ENCODE measurements around the gene SLC25A12. TPM values are rescaled to one million over a fixed set of nuclear protein-coding genes. Genes with fewer than 3 reads are reported as not detected.
A peak's percentile ranks its signal among the peaks of the same experiment; 100 is the strongest.
"Not testable (repeated sequence)": the region's sequence is repeated elsewhere in the genome, so short reads cannot be mapped to it uniquely, and the experiment has no call there.

The SLC25A12 gene
- total RNA-seq, 1 donor from 2014 or later, result 110 TPM

DNA sequence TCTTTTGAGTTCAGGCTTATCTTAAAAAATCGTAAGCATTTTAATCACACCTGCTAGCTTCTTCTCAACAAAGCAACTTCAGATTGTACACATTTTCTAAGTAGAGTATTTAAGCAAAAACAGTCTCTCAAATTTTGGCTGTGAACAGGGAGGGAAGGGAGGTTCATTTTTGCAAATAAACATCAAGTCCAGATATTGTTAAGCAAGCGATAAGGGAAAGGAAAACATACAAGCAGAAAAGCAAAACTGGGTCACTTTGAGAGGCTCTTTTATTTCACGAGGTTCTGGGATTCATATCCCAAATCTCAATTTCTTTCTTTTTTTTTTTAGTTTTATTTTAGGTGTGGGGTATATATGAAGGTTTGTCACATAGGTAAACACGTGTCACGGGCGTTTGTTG is 79.9 kb downstream of the SLC25A12 start:
- no peaks in the 10 kb centered on the region for H3K27me3 ChIP-seq (ENCODE audit: low read depth)
- peak overlapping the region; percentile 51 for H3K27ac ChIP-seq (replicated peaks)
- peaks cover 7% of the 10 kb centered on the region for H3K4me1 ChIP-seq
- peaks cover 26% of the 10 kb centered on the region for H3K36me3 ChIP-seq
- no peak for DNase-seq
- no peaks in the 10 kb centered on the region for H3K9me3 ChIP-seq (replicated peaks)
- intact Hi-C loops (cut with micrococcal nuclease), result loop anchor here (10.0 kb wide), 1 partner anchor 291 kb away; the partner anchor contains the start of gene DLX2
- TF ChIP-seq, protein P1, sequence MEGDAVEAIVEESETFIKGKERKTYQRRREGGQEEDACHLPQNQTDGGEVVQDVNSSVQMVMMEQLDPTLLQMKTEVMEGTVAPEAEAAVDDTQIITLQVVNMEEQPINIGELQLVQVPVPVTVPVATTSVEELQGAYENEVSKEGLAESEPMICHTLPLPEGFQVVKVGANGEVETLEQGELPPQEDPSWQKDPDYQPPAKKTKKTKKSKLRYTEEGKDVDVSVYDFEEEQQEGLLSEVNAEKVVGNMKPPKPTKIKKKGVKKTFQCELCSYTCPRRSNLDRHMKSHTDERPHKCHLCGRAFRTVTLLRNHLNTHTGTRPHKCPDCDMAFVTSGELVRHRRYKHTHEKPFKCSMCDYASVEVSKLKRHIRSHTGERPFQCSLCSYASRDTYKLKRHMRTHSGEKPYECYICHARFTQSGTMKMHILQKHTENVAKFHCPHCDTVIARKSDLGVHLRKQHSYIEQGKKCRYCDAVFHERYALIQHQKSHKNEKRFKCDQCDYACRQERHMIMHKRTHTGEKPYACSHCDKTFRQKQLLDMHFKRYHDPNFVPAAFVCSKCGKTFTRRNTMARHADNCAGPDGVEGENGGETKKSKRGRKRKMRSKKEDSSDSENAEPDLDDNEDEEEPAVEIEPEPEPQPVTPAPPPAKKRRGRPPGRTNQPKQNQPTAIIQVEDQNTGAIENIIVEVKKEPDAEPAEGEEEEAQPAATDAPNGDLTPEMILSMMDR (IDR thresholded peaks at IDR 0.05; ENCODE audit: borderline replicate concordance), result no peak
- no peak overlapping the region for H3K4me3 ChIP-seq

DNA sequence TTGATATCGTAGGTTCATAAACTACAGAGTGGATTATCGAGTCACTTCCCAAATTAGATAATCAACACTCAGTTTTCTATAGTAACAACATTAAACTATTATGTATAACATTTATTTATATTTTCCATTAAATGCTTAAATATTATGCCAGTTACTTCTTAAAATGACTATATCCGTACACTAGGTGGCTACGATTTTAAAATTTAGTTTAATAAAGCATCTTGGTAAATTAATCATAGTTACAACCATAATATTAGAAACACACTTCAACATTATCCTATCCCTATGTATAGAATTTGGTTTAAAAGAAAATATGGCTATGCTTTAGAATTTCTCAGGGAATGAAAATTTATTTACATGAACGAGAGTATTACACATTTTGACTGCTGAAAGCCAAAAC is 80.3 kb downstream of the SLC25A12 start:
- Histone ChIP-seq H3K4me1 (peaks cover 7% of the 10 kb centered on the region), H3K36me3 (peaks cover 30% of the 10 kb centered on the region), H3K27me3 (ENCODE audit: low read depth) (no peaks in the 10 kb centered on the region), H3K9me3 (replicated peaks) (no peaks in the 10 kb centered on the region), H3K27ac (replicated peaks) (peak overlapping the region; percentile 51), H3K4me3 (no peak overlapping the region)
- intact Hi-C loops (cut with micrococcal nuclease), result loop anchor here (10.0 kb wide), 1 partner anchor 291 kb away; the partner anchor contains the start of gene DLX2
- no peak for DNase-seq
- TF ChIP-seq, protein P1 (IDR thresholded peaks at IDR 0.05; ENCODE audit: borderline replicate concordance), result no peak

DNA sequence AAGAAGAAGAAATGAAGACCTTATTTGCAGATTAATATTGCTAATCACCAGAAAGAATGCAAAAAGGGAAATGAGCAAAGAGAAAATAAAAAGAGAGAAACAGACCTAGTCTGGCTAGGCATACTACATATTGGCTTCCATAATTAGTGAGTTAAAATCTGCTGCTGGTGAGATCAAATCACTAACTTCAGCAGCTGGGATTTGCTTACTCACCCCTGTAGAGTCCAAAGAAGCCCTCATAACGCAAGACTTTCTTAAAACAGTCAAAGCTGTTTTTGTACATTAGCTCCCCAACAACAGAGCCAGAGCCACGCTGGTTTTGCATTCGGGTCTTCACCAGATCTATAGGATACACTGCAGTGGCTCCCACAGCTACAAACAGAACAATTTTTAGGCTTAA is 80.9 kb downstream of the SLC25A12 start:
- Histone ChIP-seq H3K9me3 (replicated peaks) (no peaks in the 10 kb centered on the region), H3K4me3 (no peak overlapping the region), H3K36me3 (peaks cover 35% of the 10 kb centered on the region), H3K27ac (replicated peaks) (peak overlapping the region; percentile 51), H3K27me3 (ENCODE audit: low read depth) (no peaks in the 10 kb centered on the region), H3K4me1 (peaks cover 10% of the 10 kb centered on the region)
- intact Hi-C loops (cut with micrococcal nuclease), result loop anchor here (10.0 kb wide), 1 partner anchor 292 kb away; the partner anchor contains the start of gene DLX2
- DNase-seq, result no peak
- TF ChIP-seq, protein P1 (IDR thresholded peaks at IDR 0.05; ENCODE audit: borderline replicate concordance), result no peak

DNA sequence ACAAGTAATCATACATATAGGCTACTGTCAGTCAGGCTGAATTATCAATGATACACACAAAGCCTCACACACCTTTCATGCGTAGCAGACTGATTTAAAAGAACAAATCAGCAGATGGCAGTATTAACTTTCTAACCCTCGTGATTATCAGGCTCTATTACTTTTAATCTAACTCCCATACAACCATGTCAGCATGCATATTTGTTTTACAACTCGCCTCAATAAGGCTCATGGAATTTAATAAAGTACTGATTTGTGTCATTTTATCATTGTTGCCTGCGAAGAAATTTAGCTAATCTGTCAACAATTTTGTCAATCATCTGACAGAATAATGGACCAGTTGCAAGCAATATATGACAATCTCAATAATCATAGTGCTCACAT is 82.8 kb downstream of the SLC25A12 start:
- TF ChIP-seq, protein P1 (IDR thresholded peaks at IDR 0.05; ENCODE audit: borderline replicate concordance), result peak; percentile 47
- Histone ChIP-seq H3K4me3 (no peak overlapping the region), H3K36me3 (peaks cover 52% of the 10 kb centered on the region), H3K27ac (replicated peaks) (no peak overlapping the region), H3K27me3 (ENCODE audit: low read depth) (no peaks in the 10 kb centered on the region), H3K4me1 (peaks cover 22% of the 10 kb centered on the region), H3K9me3 (replicated peaks) (no peaks in the 10 kb centered on the region)
- DNase-seq, result no peak
- intact Hi-C loops (cut with micrococcal nuclease), result loop anchor here (10.0 kb wide), 1 partner anchor 294 kb away; the partner anchor contains the start of gene DLX2

DNA sequence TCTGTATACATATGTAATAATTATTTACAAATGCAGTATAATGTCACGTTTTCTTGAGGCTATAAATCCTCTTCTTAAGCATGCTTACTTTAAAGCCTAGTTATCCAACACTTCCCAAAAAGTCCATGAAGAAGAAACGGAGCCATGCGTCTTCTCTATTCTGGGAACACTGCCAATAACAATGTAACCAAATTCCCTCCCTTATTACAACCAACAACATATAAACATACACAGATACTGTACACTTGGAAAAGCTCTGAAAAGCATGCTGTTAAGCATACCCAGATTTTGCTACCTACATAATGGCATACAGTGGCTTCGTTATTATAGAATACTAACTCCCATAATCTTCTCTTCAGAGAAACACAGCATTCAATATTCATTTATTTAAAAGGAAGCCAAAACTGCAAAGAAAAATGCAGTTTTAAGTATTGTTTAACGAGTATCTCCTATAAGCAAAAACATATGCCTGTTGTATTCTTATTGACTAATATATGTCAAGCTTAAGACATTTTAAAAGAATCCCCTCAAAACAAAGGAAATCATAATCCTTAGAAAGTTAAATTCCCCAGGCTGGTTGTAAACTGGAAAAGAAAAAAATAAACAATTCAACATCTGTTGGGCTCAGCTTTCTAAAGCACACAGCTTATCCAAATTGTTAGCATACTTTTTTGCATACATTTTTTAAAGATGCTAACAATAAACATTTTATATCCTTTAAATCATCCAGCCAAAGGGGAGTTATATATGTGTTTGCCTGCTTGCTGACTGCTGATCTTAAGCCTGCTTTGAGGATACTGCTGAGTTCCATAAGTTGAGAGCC is 83.4 kb downstream of the SLC25A12 start:
- Histone ChIP-seq H3K9me3 (replicated peaks) (no peaks in the 10 kb centered on the region), H3K4me3 (no peak overlapping the region), H3K36me3 (peaks cover 58% of the 10 kb centered on the region), H3K27ac (replicated peaks) (no peak overlapping the region), H3K27me3 (ENCODE audit: low read depth) (no peaks in the 10 kb centered on the region), H3K4me1 (peaks cover 22% of the 10 kb centered on the region)
- DNase-seq, result no peak
- intact Hi-C loops (cut with micrococcal nuclease), result loop anchor here (10.0 kb wide), 1 partner anchor 294 kb away; the partner anchor contains the start of gene DLX2
- TF ChIP-seq, protein P1 (IDR thresholded peaks at IDR 0.05; ENCODE audit: borderline replicate concordance), result no peak

DNA sequence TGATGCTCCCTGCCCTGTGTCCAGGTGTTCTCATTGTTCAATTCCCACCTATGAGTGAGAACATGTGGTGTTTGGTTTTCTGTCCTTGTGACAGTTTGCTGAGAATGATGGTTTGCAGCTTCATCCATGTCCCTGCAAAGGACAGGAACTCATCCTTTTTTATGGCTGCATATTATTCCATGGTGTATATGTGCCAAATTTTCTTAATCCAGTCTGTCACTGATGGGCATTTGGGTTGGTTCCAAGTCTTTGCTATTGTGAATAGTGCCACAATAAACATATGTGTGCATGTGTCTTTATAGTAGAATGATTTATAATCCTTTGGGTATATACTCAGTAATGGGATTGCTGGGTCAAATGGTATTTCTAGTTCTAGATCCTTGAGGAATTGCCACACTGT is 85.2 kb downstream of the SLC25A12 start:
- H3K9me3 ChIP-seq (replicated peaks); H3K27me3 ChIP-seq (ENCODE audit: low read depth); DNase-seq; H3K27ac ChIP-seq (replicated peaks); H3K4me3 ChIP-seq; intact Hi-C loops (cut with micrococcal nuclease): not testable (repeated sequence)
- Histone ChIP-seq H3K4me1 (peaks cover 22% of the 10 kb centered on the region), H3K36me3 (peaks cover 73% of the 10 kb centered on the region)
